SK-N-SH (cell line): ENCODE results near the gene ALPL. TPM values are rescaled to one million over a fixed set of nuclear protein-coding genes. Genes with fewer than 3 reads are reported as not detected.

Experiments
- CTCF ChIA-PET: fragments of 300-600, 350-600 bp; formaldehyde crosslinking; extraction: SDS; loops from one replicate; lab custom pipeline; 2021; lab: Yijun Ruan, JAX
- POLR2A ChIA-PET: fragments of 350-600 bp; sonication (Branson Sonifier 250); formaldehyde crosslinking; extraction: SDS; loops from one replicate; lab custom pipeline; 2020; ENCODE audit warnings: antibody characterized with exemption, inconsistent platforms; lab: Yijun Ruan, JAX
- DNase-seq: peaks from one replicate; pipeline ENCODE4 v3.0.0; 2012
- H2AFZ ChIP-seq: fragments of 200-600 bp; sonication (generic); 2 replicates; pipeline ENCODE4 v1.8.1; 2016; ENCODE audit warnings: antibody characterized with exemption, mild to moderate bottlenecking, low read depth
- H3F3A ChIP-seq: fragments of 200-600 bp; sonication (generic); replicated peaks from 2 replicates; pipeline ENCODE3; 2016; ENCODE audit warnings: antibody characterized with exemption, mild to moderate bottlenecking; ENCODE audit not compliant: insufficient read depth
- H3K27ac ChIP-seq, 2 experiments: fragments of 200-500 bp in 1 of 2; fragments of 200-600 bp in 1 of 2; sonication (Bioruptor generic) in 1 of 2; sonication (generic), shearing (Covaris generic) in 1 of 2; 2 replicates each; pipeline versions ENCODE4 v1.5.1 to v1.6.1; 2014 to 2016; ENCODE audit warnings: low read depth in 2 of 2, inconsistent platforms in 1 of 2, low read length in 1 of 2, mild to moderate bottlenecking in 1 of 2, mixed read lengths in 1 of 2
- H3K27me3 ChIP-seq: fragments of 200-600 bp; sonication (generic), shearing (Covaris generic); 2 replicates; pipeline ENCODE4 v1.6.1; 2016; ENCODE audit warnings: mixed run types; ENCODE audit not compliant: insufficient read depth
- H3K36me3 ChIP-seq, 2 experiments: fragments of 200-500 bp in 1 of 2; fragments of 200-600 bp in 1 of 2; sonication (Bioruptor generic) in 1 of 2; sonication (generic) in 1 of 2; replicated peaks in 1 of 2; 2 replicates each; pipeline versions ENCODE3 to v1.5.1; 2014 to 2016; ENCODE audit warnings: low read length in 1 of 2, mild to moderate bottlenecking in 1 of 2; ENCODE audit not compliant: insufficient read depth in 2 of 2, control insufficient read depth in 1 of 2
- H3K4me1 ChIP-seq, 2 experiments: fragments of 200-500 bp in 1 of 2; fragments of 200-600 bp in 1 of 2; sonication (Bioruptor generic) in 1 of 2; sonication (generic), shearing (Covaris generic) in 1 of 2; 2 replicates each; pipeline versions ENCODE4 v1.5.1 to v1.6.1; 2014 to 2016; ENCODE audit warnings: low read depth in 1 of 2, low read length in 1 of 2, mixed run types in 1 of 2; ENCODE audit not compliant: insufficient read depth in 2 of 2, control insufficient read depth in 1 of 2
- H3K4me2 ChIP-seq: fragments of 200-600 bp; sonication (generic), shearing (Covaris generic); 2 replicates; pipeline ENCODE4 v1.6.1; 2017; ENCODE audit warnings: mixed run types
- H3K4me3 ChIP-seq, 2 experiments: fragments of 200-500 bp in 1 of 2; fragments of 200-600 bp in 1 of 2; sonication (Bioruptor generic) in 1 of 2; sonication (generic), shearing (Covaris generic) in 1 of 2; 2 replicates each; pipeline versions ENCODE4 v1.5.1 to v1.8.1; 2014 to 2016; ENCODE audit warnings: low read depth in 2 of 2, inconsistent platforms in 1 of 2, low read length in 1 of 2, mild to moderate bottlenecking in 1 of 2, mixed read lengths in 1 of 2, moderate library complexity in 1 of 2
- H3K79me2 ChIP-seq: fragments of 200-600 bp; sonication (generic); 2 replicates; pipeline ENCODE4 v1.8.1; 2017; ENCODE audit warnings: mild to moderate bottlenecking; ENCODE audit not compliant: insufficient read depth
- H3K9ac ChIP-seq: fragments of 200-600 bp; sonication (generic); 2 replicates; pipeline ENCODE4 v1.6.1; 2017; ENCODE audit warnings: mixed run types
- H3K9me2 ChIP-seq: fragments of 200-600 bp; sonication (generic); 2 replicates; pipeline ENCODE4 v1.6.1; 2017; ENCODE audit warnings: mixed run types
- H3K9me3 ChIP-seq: fragments of 200-600 bp; sonication (generic); 2 replicates; pipeline ENCODE4 v1.6.1; 2017; ENCODE audit warnings: mixed run types, mild to moderate bottlenecking, moderate library complexity
- H4K20me1 ChIP-seq: fragments of 200-600 bp; sonication (generic); 2 replicates; pipeline ENCODE4 v1.6.1; 2017; ENCODE audit warnings: mild to moderate bottlenecking, mixed run types; ENCODE audit not compliant: insufficient read depth
- CHD2 ChIP-seq: fragments of 150-350 bp; IDR thresholded peaks from 2 replicates; pipeline ENCODE4 v1.6.1; 2018; ENCODE audit warnings: low read length; ENCODE audit not compliant: partially characterized antibody
- EZH2phosphoT487 ChIP-seq: fragments of 200-600 bp; sonication (generic); IDR thresholded peaks from 2 replicates; pipeline ENCODE4 v1.6.1; 2017; ENCODE audit warnings: low read depth, mixed run types, mild to moderate bottlenecking, antibody characterized with exemption, moderate library complexity, borderline replicate concordance
- FOSL2 ChIP-seq: IDR thresholded peaks from 2 replicates; pipeline ENCODE4 v1.4.0; 2012; ENCODE audit warnings: low read depth, mild to moderate bottlenecking, moderate library complexity, borderline replicate concordance
- GABPA ChIP-seq: IDR thresholded peaks from 2 replicates; pipeline ENCODE4 v1.4.0; 2012; ENCODE audit warnings: low read depth, mild to moderate bottlenecking
- GATA2 ChIP-seq: sonication (generic); formaldehyde crosslinking; IDR thresholded peaks from 2 replicates; pipeline ENCODE4 v1.5.0; 2020; ENCODE audit warnings: mild to moderate bottlenecking, missing genetic modification reagents
- IRF3 ChIP-seq: fragments of 150-350 bp; IDR thresholded peaks from 2 replicates; pipeline ENCODE4 v1.6.1; 2016; ENCODE audit warnings: mild to moderate bottlenecking, low read depth, low read length
- JUND ChIP-seq: IDR thresholded peaks from 2 replicates; pipeline ENCODE4 v1.4.0; 2012
- MEF2A ChIP-seq: IDR thresholded peaks from 2 replicates; pipeline ENCODE4 v1.4.0; 2012; ENCODE audit warnings: low read depth, borderline replicate concordance
- MXI1 ChIP-seq: IDR thresholded peaks from 2 replicates; pipeline ENCODE4 v1.6.1; 2012; ENCODE audit warnings: mild to moderate bottlenecking, low read depth, low read length, improper control_type of control experiment
- NRF1 ChIP-seq: IDR thresholded peaks from 2 replicates; pipeline ENCODE4 v1.6.1; 2012; ENCODE audit warnings: low read depth, mild to moderate bottlenecking, low read length
- POLR2AphosphoS5 ChIP-seq: IDR thresholded peaks from 2 replicates; pipeline ENCODE4 v1.6.1; 2012; ENCODE audit warnings: low read depth, low read length
- REST ChIP-seq: IDR thresholded peaks from 2 replicates; pipeline ENCODE4 v1.6.1; 2012; ENCODE audit warnings: mild to moderate bottlenecking, low read depth, low read length, moderate library complexity
- TAF1 ChIP-seq: IDR thresholded peaks from 2 replicates; pipeline ENCODE4 v1.6.1; 2012; ENCODE audit warnings: low read depth, mild to moderate bottlenecking, low read length, moderate library complexity, borderline replicate concordance
- TCF12 ChIP-seq: IDR thresholded peaks from 2 replicates; pipeline ENCODE4 v1.4.0; 2012
- TEAD4 ChIP-seq: IDR thresholded peaks from 2 replicates; pipeline ENCODE4 v1.4.0; 2012; ENCODE audit warnings: mild to moderate bottlenecking, borderline replicate concordance; ENCODE audit not compliant: insufficient read depth
- WGBS: methylation state at CpG from one replicate; pipeline ENCODE4 v1.1.6; 2017; ENCODE audit warnings: low lambda C conversion rate; 5-methylcytosine and 5-hydroxymethylcytosine counted together
- polyA plus RNA-seq, 3 experiments: library from polyadenylated mRNA; depleted of rRNA; stranded (reverse); fragments of >200 nt; gene quantifications; 2 replicates each; pipeline ENCODE4 v1.2.3, GENCODE V29; 2012
- TF ChIP-seq, protein P1 (sequence below): IDR thresholded peaks from 2 replicates; pipeline ENCODE4 v1.4.0; 2012; ENCODE audit warnings: low read depth, borderline replicate concordance
- TF ChIP-seq, protein P2 (sequence below): IDR thresholded peaks from 2 replicates; pipeline ENCODE4 v1.4.0; 2012; ENCODE audit warnings: low read depth
- TF ChIP-seq, protein P3 (sequence below): IDR thresholded peaks from 2 replicates; pipeline ENCODE4 v1.4.0; 2012; ENCODE audit warnings: low read depth, borderline replicate concordance
- TF ChIP-seq, protein P4 (sequence below): IDR thresholded peaks from 2 replicates; pipeline ENCODE4; 2012

The ALPL gene
- polyA plus RNA-seq, 1 of the 3 experiments (the other 2 are of a cell fraction) = 0.69 TPM

- Histone ChIP-seq H3F3A (no peaks in the 10 kb centered on the region), H3K79me2 (no peaks in the 10 kb centered on the region), H3K4me1 (no peaks in the 10 kb centered on the region; a peak in 1 of 4 replicates), H4K20me1 (no peaks in the 10 kb centered on the region), H3K27me3 (no peaks in the 10 kb centered on the region; the same call in 1 of the 2 replicates), H3K4me2 (no peak overlapping the region), H3K36me3 (no peaks in the 10 kb centered on the region), H2AFZ (no peak overlapping the region), H3K9me3 (no peaks in the 10 kb centered on the region), H3K27ac (no peak overlapping the region), H3K4me3 (no peak overlapping the region), H3K9me2 (no peaks in the 10 kb centered on the region), H3K9ac (no peak overlapping the region)
- 79% methylated on average over 13 of the region's 13 CpGs for WGBS
- DNase-seq = no peak
- CTCF ChIA-PET = interaction anchor here (1.1 to 2.2 kb wide), 9 partner anchors 8 to 323 kb away, joined by 3 to 9 read pairs (median 6); partner anchors contain the start of gene ALPL
- POLR2A ChIA-PET = no interaction called here
- TF ChIP-seq MXI1 (no peak), NRF1 (no peak), REST (no peak), IRF3 (no peak), CHD2 (no peak), TEAD4 (no peak), MEF2A (no peak), JUND (no peak), GABPA (no peak), GATA2 (no peak), TAF1 (no peak), FOSL2 (no peak), TCF12 (no peak), EZH2phosphoT487 (no peak), POLR2AphosphoS5 (no peak)
- TF ChIP-seq, protein P1, sequence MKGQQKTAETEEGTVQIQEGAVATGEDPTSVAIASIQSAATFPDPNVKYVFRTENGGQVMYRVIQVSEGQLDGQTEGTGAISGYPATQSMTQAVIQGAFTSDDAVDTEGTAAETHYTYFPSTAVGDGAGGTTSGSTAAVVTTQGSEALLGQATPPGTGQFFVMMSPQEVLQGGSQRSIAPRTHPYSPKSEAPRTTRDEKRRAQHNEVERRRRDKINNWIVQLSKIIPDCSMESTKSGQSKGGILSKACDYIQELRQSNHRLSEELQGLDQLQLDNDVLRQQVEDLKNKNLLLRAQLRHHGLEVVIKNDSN = no peak
- TF ChIP-seq, protein P2, sequence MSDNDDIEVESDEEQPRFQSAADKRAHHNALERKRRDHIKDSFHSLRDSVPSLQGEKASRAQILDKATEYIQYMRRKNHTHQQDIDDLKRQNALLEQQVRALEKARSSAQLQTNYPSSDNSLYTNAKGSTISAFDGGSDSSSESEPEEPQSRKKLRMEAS = no peak
- TF ChIP-seq, protein P3, sequence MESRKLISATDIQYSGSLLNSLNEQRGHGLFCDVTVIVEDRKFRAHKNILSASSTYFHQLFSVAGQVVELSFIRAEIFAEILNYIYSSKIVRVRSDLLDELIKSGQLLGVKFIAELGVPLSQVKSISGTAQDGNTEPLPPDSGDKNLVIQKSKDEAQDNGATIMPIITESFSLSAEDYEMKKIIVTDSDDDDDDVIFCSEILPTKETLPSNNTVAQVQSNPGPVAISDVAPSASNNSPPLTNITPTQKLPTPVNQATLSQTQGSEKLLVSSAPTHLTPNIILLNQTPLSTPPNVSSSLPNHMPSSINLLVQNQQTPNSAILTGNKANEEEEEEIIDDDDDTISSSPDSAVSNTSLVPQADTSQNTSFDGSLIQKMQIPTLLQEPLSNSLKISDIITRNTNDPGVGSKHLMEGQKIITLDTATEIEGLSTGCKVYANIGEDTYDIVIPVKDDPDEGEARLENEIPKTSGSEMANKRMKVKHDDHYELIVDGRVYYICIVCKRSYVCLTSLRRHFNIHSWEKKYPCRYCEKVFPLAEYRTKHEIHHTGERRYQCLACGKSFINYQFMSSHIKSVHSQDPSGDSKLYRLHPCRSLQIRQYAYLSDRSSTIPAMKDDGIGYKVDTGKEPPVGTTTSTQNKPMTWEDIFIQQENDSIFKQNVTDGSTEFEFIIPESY = no peak
- TF ChIP-seq, protein P4, sequence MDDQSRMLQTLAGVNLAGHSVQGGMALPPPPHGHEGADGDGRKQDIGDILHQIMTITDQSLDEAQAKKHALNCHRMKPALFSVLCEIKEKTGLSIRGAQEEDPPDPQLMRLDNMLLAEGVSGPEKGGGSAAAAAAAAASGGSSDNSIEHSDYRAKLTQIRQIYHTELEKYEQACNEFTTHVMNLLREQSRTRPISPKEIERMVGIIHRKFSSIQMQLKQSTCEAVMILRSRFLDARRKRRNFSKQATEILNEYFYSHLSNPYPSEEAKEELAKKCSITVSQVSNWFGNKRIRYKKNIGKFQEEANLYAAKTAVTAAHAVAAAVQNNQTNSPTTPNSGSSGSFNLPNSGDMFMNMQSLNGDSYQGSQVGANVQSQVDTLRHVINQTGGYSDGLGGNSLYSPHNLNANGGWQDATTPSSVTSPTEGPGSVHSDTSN = no peak
Observed at GRCh38 chr1:21517660-21518480, 8.6 kb downstream of the ALPL start.
